HG02642 (cell line): ENCODE measurements around the gene PRPSAP2.
"Not testable (repeated sequence)": the region's sequence is repeated elsewhere in the genome, so short reads cannot be mapped to it uniquely, and the experiment has no call there.

Experiments
- ATAC-seq: cut with Tn5 transposase; IDR thresholded peaks from one replicate; pipeline ENCODE4 v1.9.1; 2021; ENCODE audit warnings: mild to moderate bottlenecking; ENCODE audit not compliant: unreplicated experiment, poor library complexity

Gene PRPSAP2

GRCh38 chr17:18888766-18889290 lies 30.9 kb downstream of the PRPSAP2 start:
- no peak for ATAC-seq

GRCh38 chr17:18889658-18890057 lies 31.7 kb downstream of the PRPSAP2 start:
- no peak for ATAC-seq

GRCh38 chr17:18891541-18891940 lies 33.6 kb downstream of the PRPSAP2 start:
- no peak for ATAC-seq

GRCh38 chr17:18896146-18896545 lies 38.2 kb downstream of the PRPSAP2 start:
- ATAC-seq, result no peak

- ATAC-seq, result no peak
These were observed 39.0 kb downstream of the PRPSAP2 start for GRCh38 chr17:18896947-18897346.

GRCh38 chr17:18904482-18904881 lies 46.6 kb downstream of the PRPSAP2 start:
- no peak for ATAC-seq

- ATAC-seq, result no peak
These were observed 47.3 kb downstream of the PRPSAP2 start for GRCh38 chr17:18905226-18905625.

- no peak for ATAC-seq
These were observed 52.4 kb downstream of the PRPSAP2 start for GRCh38 chr17:18910326-18910725.

- ATAC-seq, result no peak
These were observed 53.0 kb downstream of the PRPSAP2 start for GRCh38 chr17:18910881-18911280.

- no peak for ATAC-seq
These were observed 59.0 kb downstream of the PRPSAP2 start for GRCh38 chr17:18916816-18917500.

- ATAC-seq, result no peak
These were observed 59.6 kb downstream of the PRPSAP2 start for GRCh38 chr17:18917506-18918032.

- ATAC-seq, result no peak
These were observed 62.0 kb downstream of the PRPSAP2 start for GRCh38 chr17:18919963-18920362.

- ATAC-seq, result no peak
These were observed 63.0 kb downstream of the PRPSAP2 start for GRCh38 chr17:18920911-18921441.

- no peak for ATAC-seq
These were observed 63.6 kb downstream of the PRPSAP2 start for GRCh38 chr17:18921485-18921884.

- peak; percentile 69 for ATAC-seq
These were observed 64.1 kb downstream of the PRPSAP2 start for GRCh38 chr17:18921912-18922451.

GRCh38 chr17:18922596-18922995 lies 64.7 kb downstream of the PRPSAP2 start:
- not testable (repeated sequence) for ATAC-seq

GRCh38 chr17:18925187-18925586 lies 67.3 kb downstream of the PRPSAP2 start:
- no peak for ATAC-seq

- ATAC-seq, result no peak
These were observed 70.7 kb downstream of the PRPSAP2 start for GRCh38 chr17:18928628-18929125.

GRCh38 chr17:18932360-18933055 lies 74.6 kb downstream of the PRPSAP2 start:
- ATAC-seq, result no peak

GRCh38 chr17:18933102-18934058 lies 75.4 kb downstream of the PRPSAP2 start:
- no peak for ATAC-seq
